IMR-90 (cell line): ENCODE measurements around the gene MTCL1. TPM values are rescaled to one million over a fixed set of nuclear protein-coding genes. Genes with fewer than 3 reads are reported as not detected.

Source experiments
- ATAC-seq: fragments of 200-7000 bp; cut with Tn5 transposase; 2 replicates; pipeline ENCODE4 v1.9.1; 2020; ENCODE audit warnings: low read depth, mild to moderate bottlenecking, moderate library complexity
- BruUV-seq: library from RNA; stranded (reverse); fragments of 400-500 nt; replicated peaks from 2 replicates; lab custom pipeline; 2021; lab: Mats Ljungman, UMichigan
- CTCF ChIA-PET: fragments of 300-600 bp; formaldehyde crosslinking; extraction: SDS; loops from one replicate; lab custom pipeline; 2021; ENCODE audit warnings: antibody characterized with exemption; lab: Yijun Ruan, JAX
- POLR2A ChIA-PET: fragments of 300-600 bp; sonication (Branson Sonifier 250); formaldehyde crosslinking; loops from one replicate; lab custom pipeline; 2022; ENCODE audit warnings: antibody characterized with exemption; ENCODE audit not compliant: unreplicated experiment; lab: Charles Lee
- DNase-seq: peaks from one replicate; pipeline ENCODE4 v3.0.0; 2013
- H2AFZ ChIP-seq: replicated peaks from 2 replicates; pipeline ENCODE3; 2013; ENCODE audit warnings: low read length, mild to moderate bottlenecking; ENCODE audit not compliant: poor library complexity
- H2AK5ac ChIP-seq: 2 replicates; pipeline ENCODE4 v1.6.1; 2013; ENCODE audit warnings: low read depth, low read length, inconsistent platforms
- H2AK9ac ChIP-seq: replicated peaks from 2 replicates; pipeline ENCODE3; 2013; ENCODE audit warnings: mild to moderate bottlenecking, low read depth, low read length, moderate library complexity; ENCODE audit not compliant: poor library complexity
- H2BK120ac ChIP-seq: 2 replicates; pipeline ENCODE4 v1.6.1; 2013; ENCODE audit warnings: low read depth, low read length, inconsistent platforms
- H2BK15ac ChIP-seq: 3 replicates; pipeline ENCODE4 v1.6.1; 2013; ENCODE audit warnings: low read depth, low read length, inconsistent platforms
- H2BK20ac ChIP-seq: 2 replicates; pipeline ENCODE4 v1.6.1; 2013; ENCODE audit warnings: low read depth, mild to moderate bottlenecking, inconsistent platforms, low read length, moderate library complexity
- H2BK5ac ChIP-seq: 2 replicates; pipeline ENCODE4 v1.6.1; 2013; ENCODE audit warnings: mild to moderate bottlenecking, low read depth, low read length, inconsistent platforms; ENCODE audit not compliant: poor library complexity, severe bottlenecking
- H3K14ac ChIP-seq: replicated peaks from 2 replicates; pipeline ENCODE4 v1.6.1; 2013; ENCODE audit warnings: low read depth, low read length, inconsistent platforms
- H3K18ac ChIP-seq: 2 replicates; pipeline ENCODE4 v1.6.1; 2013; ENCODE audit warnings: low read depth, low read length, control low read depth
- H3K23ac ChIP-seq: 2 replicates; pipeline ENCODE4 v1.6.1; 2013; ENCODE audit warnings: low read depth, low read length, inconsistent platforms
- H3K27ac ChIP-seq: 2 replicates; pipeline ENCODE4 v1.5.1; 2013; ENCODE audit warnings: mild to moderate bottlenecking, control low read depth, low read length; ENCODE audit not compliant: insufficient read depth
- H3K27me3 ChIP-seq: 2 replicates; pipeline ENCODE4 v1.6.1; 2013; ENCODE audit warnings: low read length; ENCODE audit not compliant: control insufficient read depth, insufficient read depth
- H3K36me3 ChIP-seq: 2 replicates; pipeline ENCODE4 v1.6.1; 2013; ENCODE audit warnings: low read length, mixed read lengths; ENCODE audit not compliant: control insufficient read depth, insufficient read depth
- H3K4ac ChIP-seq: 2 replicates; pipeline ENCODE4 v1.6.1; 2013; ENCODE audit warnings: low read depth, low read length, inconsistent platforms
- H3K4me1 ChIP-seq: 2 replicates; pipeline ENCODE4 v1.6.1; 2013; ENCODE audit warnings: low read length, mixed read lengths; ENCODE audit not compliant: control insufficient read depth, insufficient read depth
- H3K4me2 ChIP-seq: 2 replicates; pipeline ENCODE4 v1.6.1; 2013; ENCODE audit warnings: low read depth, mild to moderate bottlenecking, control low read depth, low read length, moderate library complexity
- H3K4me3 ChIP-seq: 2 replicates; pipeline ENCODE4 v1.5.1; 2013; ENCODE audit warnings: low read depth, mild to moderate bottlenecking, control low read depth, low read length, moderate library complexity; ENCODE audit not compliant: insufficient read depth
- H3K56ac ChIP-seq: 2 replicates; pipeline ENCODE4 v1.6.1; 2013; ENCODE audit warnings: low read length, inconsistent platforms; ENCODE audit not compliant: insufficient read depth; ENCODE audit errors: extremely low read depth
- H3K79me1 ChIP-seq, 2 experiments: 2 replicates each; pipeline ENCODE4 v1.6.1; 2013; ENCODE audit warnings: low read length in 2 of 2, inconsistent platforms in 1 of 2, low read depth in 1 of 2
- H3K9ac ChIP-seq: 2 replicates; pipeline ENCODE4 v1.6.1; 2013; ENCODE audit warnings: low read depth, low read length, control low read depth
- H3K9me1 ChIP-seq: 2 replicates; pipeline ENCODE4 v1.6.1; 2013; ENCODE audit warnings: low read length, inconsistent platforms; ENCODE audit not compliant: insufficient read depth
- H3K9me3 ChIP-seq: 2 replicates; pipeline ENCODE4 v1.6.1; 2013; ENCODE audit warnings: low read length; ENCODE audit not compliant: control insufficient read depth, insufficient read depth
- H4K20me1 ChIP-seq: 2 replicates; pipeline ENCODE4 v1.6.1; 2013; ENCODE audit warnings: low read length, inconsistent platforms; ENCODE audit not compliant: insufficient read depth
- H4K5ac ChIP-seq: 2 replicates; pipeline ENCODE4 v1.6.1; 2013; ENCODE audit warnings: mild to moderate bottlenecking, low read depth, low read length, control low read depth
- H4K8ac ChIP-seq, 2 experiments: 2 replicates each; pipeline ENCODE4 v1.6.1; 2013; ENCODE audit warnings: low read depth in 2 of 2, low read length in 2 of 2, control low read depth in 1 of 2, inconsistent platforms in 1 of 2
- H4K91ac ChIP-seq: 2 replicates; pipeline ENCODE4 v1.6.1; 2013; ENCODE audit warnings: low read depth, low read length, inconsistent platforms; ENCODE audit not compliant: insufficient read depth
- BHLHE40 ChIP-seq: fragments of 150-350 bp; IDR thresholded peaks from 2 replicates; pipeline ENCODE4 v1.6.1; 2016; ENCODE audit warnings: mild to moderate bottlenecking, low read depth, low read length
- CHD1 ChIP-seq: IDR thresholded peaks from 2 replicates; pipeline ENCODE4 v1.6.1; 2012; ENCODE audit warnings: low read depth, low read length, improper control_type of control experiment
- FOS ChIP-seq: fragments of 150-350 bp; IDR thresholded peaks from 2 replicates; pipeline ENCODE4 v1.6.1; 2016; ENCODE audit warnings: low read depth, low read length
- MAFK ChIP-seq: IDR thresholded peaks from 2 replicates; pipeline ENCODE4 v1.6.1; 2012; ENCODE audit warnings: low read depth, low read length, improper control_type of control experiment
- MAZ ChIP-seq: IDR thresholded peaks from 2 replicates; pipeline ENCODE4 v1.6.1; 2012; ENCODE audit warnings: low read depth, mild to moderate bottlenecking, low read length, improper control_type of control experiment, moderate library complexity, borderline replicate concordance
- MXI1 ChIP-seq: IDR thresholded peaks from 2 replicates; pipeline ENCODE4 v1.6.1; 2012; ENCODE audit warnings: low read depth, mild to moderate bottlenecking, low read length, moderate library complexity, borderline replicate concordance
- NFE2L2 ChIP-seq: fragments of 150-350 bp; IDR thresholded peaks from 2 replicates; pipeline ENCODE4 v1.6.1; 2016; ENCODE audit warnings: low read depth, mild to moderate bottlenecking, low read length
- POLR2A ChIP-seq: IDR thresholded peaks from 2 replicates; pipeline ENCODE4 v1.6.1; 2012; ENCODE audit warnings: mild to moderate bottlenecking, low read depth, low read length
- RAD21 ChIP-seq: IDR thresholded peaks from 2 replicates; pipeline ENCODE4 v1.6.1; 2012; ENCODE audit warnings: low read length, improper control_type of control experiment
- RCOR1 ChIP-seq: IDR thresholded peaks from 2 replicates; pipeline ENCODE4 v1.6.1; 2012; ENCODE audit warnings: mild to moderate bottlenecking, low read length, improper control_type of control experiment; ENCODE audit not compliant: insufficient replicate concordance
- SMC3 ChIP-seq: fragments of 150-350 bp; IDR thresholded peaks from 2 replicates; pipeline ENCODE4 v1.6.1; 2016; ENCODE audit warnings: low read depth, mild to moderate bottlenecking, antibody characterized with exemption, low read length, moderate library complexity
- WGBS, 2 experiments: methylation state at CpG; one replicate each; pipeline versions ENCODE4 v1.1.5 to v1.1.7; 2013; ENCODE audit warnings: missing lambda C conversion rate in 2 of 2; ENCODE audit not compliant: insufficient read length in 1 of 2; ENCODE audit errors: extremely low coverage in 2 of 2; 5-methylcytosine and 5-hydroxymethylcytosine counted together
- dilution Hi-C: fragments of 300-500 bp; cut with HindIII; formaldehyde crosslinking; loops from one replicate; pipeline ENCODE4 v1.14.3; 2018; ENCODE audit warnings: low sequenced_read_pairs; ENCODE audit not compliant: unreplicated experiment
- in situ Hi-C: fragments of 300-500 bp; cut with MboI; formaldehyde crosslinking; loops from 3 replicates; pipeline ENCODE4 v1.14.3; 2019; ENCODE audit warnings: low sequenced_read_pairs, inconsistent platforms, mixed read lengths
- intact Hi-C: fragments of 100-400 bp; cut with micrococcal nuclease; formaldehyde crosslinking; loops from 2 replicates; pipeline ENCODE4 v1.10.0; 2022
- polyA plus RNA-seq, 3 experiments: library from polyadenylated mRNA; depleted of rRNA; stranded (reverse); fragments of >200 nt; gene quantifications; 2 replicates each; pipeline ENCODE4 v1.2.3, GENCODE V29; 2012; ENCODE audit warnings: low replicate concordance in 1 of 3
- total RNA-seq: library from RNA; depleted of rRNA; stranded (reverse); fragments of >200 nt; gene quantifications from 2 replicates; pipeline ENCODE4 v1.2.3, GENCODE V29; 2012
- TF ChIP-seq, protein P1 (sequence below): conservative IDR thresholded peaks from 2 replicates; pipeline ENCODE4 v1.5.1; 2012; ENCODE audit warnings: mild to moderate bottlenecking, low read depth, low read length, improper control_type of control experiment
- TF ChIP-seq, protein P2 (sequence below): fragments of 150-350 bp; IDR thresholded peaks from 2 replicates; pipeline ENCODE4 v1.6.1; 2016; ENCODE audit warnings: low read depth, mild to moderate bottlenecking, low read length, moderate library complexity, borderline replicate concordance

MTCL1 gene
- total and polyA plus RNA-seq, 2 of the 4 experiments (the other 2 are of a cell fraction), result 29.0 to 45.3 TPM

DNA sequence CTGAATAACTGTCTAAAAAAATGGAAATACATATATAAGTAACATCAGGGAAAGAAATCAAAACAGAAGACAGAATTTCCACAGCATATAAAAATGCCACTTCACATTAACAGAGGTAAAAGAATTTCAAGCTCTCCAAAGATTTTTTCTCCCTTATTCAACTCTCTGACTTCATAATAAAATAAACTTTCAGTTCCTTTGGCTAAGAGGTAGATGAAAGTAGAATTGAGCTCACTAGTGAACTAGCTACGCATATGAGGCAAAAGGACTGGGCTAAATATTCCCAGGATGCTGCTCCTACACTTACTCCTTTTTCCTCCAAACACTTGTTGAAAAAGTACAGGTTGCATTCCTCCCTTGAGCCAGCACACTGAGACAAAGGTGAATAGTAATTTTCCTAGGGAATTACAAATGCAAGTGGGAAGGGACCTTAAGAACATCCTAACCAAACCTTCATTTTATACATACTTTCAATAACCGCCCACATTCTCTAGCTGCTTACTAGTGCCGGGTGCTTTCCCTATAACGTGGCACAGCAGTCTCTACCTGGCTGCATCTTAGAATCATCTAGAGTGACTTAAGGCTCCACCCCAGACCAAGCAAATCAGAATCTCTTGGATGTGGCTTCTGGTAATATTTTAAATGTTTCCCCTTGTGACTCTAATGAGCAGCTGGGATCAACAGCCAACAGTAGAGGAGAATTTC lies 136.6 kb downstream of the MTCL1 start (continued):
- TF ChIP-seq NFE2L2, result no peak
- TF ChIP-seq RAD21, result no peak

DNA sequence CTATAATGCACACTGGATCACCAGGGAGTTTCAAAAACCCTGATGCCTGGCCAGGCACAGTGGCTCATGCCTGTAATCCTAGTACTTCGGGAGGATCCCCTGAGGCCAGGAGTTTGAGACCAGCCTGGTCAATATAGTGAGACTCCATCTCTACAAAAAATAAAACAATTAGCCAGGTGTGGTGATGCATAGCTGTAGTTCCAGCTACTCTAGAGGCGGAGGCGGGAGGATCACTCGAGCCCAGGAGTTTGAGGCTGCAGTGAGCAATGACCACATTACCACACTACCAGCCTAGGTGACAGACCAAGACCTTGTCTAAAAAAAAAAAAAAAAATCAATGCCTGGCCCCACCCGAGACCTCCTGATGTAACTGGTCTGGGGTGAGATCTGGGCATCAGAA lies 137.2 kb downstream of the MTCL1 start:
- WGBS, 2 experiments, result no CpG with 5 or more reads among the region's 5 CpGs
- peaks cover under 1% of the 10 kb centered on the region; the same call in 1 of the 2 replicates for H3K9me3 ChIP-seq
- no peaks in the 10 kb centered on the region for H4K20me1 ChIP-seq
- no peak overlapping the region for H3K4me2 ChIP-seq
- no peak overlapping the region; the same call in 1 of the 2 replicates for H3K23ac ChIP-seq
- H4K5ac ChIP-seq, result no peak overlapping the region
- H3K56ac ChIP-seq, result peak overlapping the region; percentile 20; the same call in 1 of the 2 replicates
- H2BK120ac ChIP-seq, result peak overlapping the region; percentile 80
- H4K91ac ChIP-seq, result peak overlapping the region; percentile 60
- H3K9ac ChIP-seq, result no peak overlapping the region
- peaks cover 17% of the 10 kb centered on the region for H3K9me1 ChIP-seq
- no peak overlapping the region for H3K4me3 ChIP-seq
- no peak overlapping the region for H2AFZ ChIP-seq
- no peak overlapping the region for H2AK9ac ChIP-seq
- H2BK5ac ChIP-seq, result no peak overlapping the region
- H3K27me3 ChIP-seq, result no peaks in the 10 kb centered on the region
- H3K36me3 ChIP-seq, result no peaks in the 10 kb centered on the region
- intact Hi-C loops (no loop called here), dilution Hi-C loops (no loop called here), in situ Hi-C loops (no loop called here)
- H3K14ac ChIP-seq, result peak overlapping the region; percentile 53
- no peaks in the 10 kb centered on the region for H3K79me1 ChIP-seq
- H2BK20ac ChIP-seq, result peak overlapping the region; percentile 80
- DNase-seq (no peak), ATAC-seq (no peak)
- H3K18ac ChIP-seq, result peak overlapping the region; percentile 10; the same call in 1 of the 2 replicates
- H3K27ac ChIP-seq, result no peak overlapping the region
- no peak overlapping the region for H4K8ac ChIP-seq
- CTCF ChIA-PET, result no interaction called here
- no TSS peak for BruUV-seq
- peaks cover 8% of the 10 kb centered on the region for H3K4me1 ChIP-seq
- POLR2A ChIA-PET, result interaction anchor here (1.0 kb wide), 1 partner anchor 42 kb away, joined by 3 read pairs; no protein-coding TSS in a partner anchor
- peak overlapping the region; percentile 64; the same call in 2 of the 3 replicates for H2BK15ac ChIP-seq
- peak overlapping the region; percentile 86 for H3K4ac ChIP-seq
- H2AK5ac ChIP-seq, result peak overlapping the region; percentile 82
- TF ChIP-seq MAFK (no peak), POLR2A (no peak), CHD1 (no peak), FOS (no peak), MXI1 (no peak), SMC3 (no peak), BHLHE40 (no peak), RCOR1 (no peak), NFE2L2 (no peak), MAZ (no peak)
- TF ChIP-seq, protein P1, sequence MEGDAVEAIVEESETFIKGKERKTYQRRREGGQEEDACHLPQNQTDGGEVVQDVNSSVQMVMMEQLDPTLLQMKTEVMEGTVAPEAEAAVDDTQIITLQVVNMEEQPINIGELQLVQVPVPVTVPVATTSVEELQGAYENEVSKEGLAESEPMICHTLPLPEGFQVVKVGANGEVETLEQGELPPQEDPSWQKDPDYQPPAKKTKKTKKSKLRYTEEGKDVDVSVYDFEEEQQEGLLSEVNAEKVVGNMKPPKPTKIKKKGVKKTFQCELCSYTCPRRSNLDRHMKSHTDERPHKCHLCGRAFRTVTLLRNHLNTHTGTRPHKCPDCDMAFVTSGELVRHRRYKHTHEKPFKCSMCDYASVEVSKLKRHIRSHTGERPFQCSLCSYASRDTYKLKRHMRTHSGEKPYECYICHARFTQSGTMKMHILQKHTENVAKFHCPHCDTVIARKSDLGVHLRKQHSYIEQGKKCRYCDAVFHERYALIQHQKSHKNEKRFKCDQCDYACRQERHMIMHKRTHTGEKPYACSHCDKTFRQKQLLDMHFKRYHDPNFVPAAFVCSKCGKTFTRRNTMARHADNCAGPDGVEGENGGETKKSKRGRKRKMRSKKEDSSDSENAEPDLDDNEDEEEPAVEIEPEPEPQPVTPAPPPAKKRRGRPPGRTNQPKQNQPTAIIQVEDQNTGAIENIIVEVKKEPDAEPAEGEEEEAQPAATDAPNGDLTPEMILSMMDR, result no peak
- TF ChIP-seq, protein P2, sequence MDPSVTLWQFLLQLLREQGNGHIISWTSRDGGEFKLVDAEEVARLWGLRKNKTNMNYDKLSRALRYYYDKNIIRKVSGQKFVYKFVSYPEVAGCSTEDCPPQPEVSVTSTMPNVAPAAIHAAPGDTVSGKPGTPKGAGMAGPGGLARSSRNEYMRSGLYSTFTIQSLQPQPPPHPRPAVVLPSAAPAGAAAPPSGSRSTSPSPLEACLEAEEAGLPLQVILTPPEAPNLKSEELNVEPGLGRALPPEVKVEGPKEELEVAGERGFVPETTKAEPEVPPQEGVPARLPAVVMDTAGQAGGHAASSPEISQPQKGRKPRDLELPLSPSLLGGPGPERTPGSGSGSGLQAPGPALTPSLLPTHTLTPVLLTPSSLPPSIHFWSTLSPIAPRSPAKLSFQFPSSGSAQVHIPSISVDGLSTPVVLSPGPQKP, result no peak
